ENCODE results near the gene KAT6B. TPM values are rescaled to one million over a fixed set of nuclear protein-coding genes. Genes with fewer than 3 reads are reported as not detected.

KAT6B gene
- polyA plus RNA-seq, 1 donor from 2014 or later: 11.5 TPM

DNA sequence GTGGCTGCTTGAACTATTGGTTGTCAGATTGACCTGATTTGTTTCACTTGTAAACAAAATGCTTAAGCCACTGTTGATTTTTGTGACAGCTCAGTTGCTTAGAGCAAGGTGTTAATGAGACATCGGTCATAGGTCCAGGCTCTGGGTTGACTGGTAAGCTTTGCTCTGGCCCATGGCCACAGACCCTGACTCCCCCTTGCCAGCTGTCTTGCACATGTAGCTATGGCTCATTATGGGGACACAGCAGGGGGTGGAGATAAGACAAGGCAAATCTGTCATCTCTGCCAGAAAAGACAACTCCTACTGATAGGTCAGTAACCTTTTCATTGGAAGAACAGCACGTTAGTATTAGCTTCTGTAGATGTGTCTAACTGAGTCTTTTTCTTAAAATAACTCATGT lies 95.3 kb downstream of the KAT6B start:
- no peak for TF ChIP-seq TAF1 (IDR thresholded peaks at IDR 0.05; ENCODE audit: low read depth)
- TF ChIP-seq, protein P1, sequence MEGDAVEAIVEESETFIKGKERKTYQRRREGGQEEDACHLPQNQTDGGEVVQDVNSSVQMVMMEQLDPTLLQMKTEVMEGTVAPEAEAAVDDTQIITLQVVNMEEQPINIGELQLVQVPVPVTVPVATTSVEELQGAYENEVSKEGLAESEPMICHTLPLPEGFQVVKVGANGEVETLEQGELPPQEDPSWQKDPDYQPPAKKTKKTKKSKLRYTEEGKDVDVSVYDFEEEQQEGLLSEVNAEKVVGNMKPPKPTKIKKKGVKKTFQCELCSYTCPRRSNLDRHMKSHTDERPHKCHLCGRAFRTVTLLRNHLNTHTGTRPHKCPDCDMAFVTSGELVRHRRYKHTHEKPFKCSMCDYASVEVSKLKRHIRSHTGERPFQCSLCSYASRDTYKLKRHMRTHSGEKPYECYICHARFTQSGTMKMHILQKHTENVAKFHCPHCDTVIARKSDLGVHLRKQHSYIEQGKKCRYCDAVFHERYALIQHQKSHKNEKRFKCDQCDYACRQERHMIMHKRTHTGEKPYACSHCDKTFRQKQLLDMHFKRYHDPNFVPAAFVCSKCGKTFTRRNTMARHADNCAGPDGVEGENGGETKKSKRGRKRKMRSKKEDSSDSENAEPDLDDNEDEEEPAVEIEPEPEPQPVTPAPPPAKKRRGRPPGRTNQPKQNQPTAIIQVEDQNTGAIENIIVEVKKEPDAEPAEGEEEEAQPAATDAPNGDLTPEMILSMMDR (IDR thresholded peaks at IDR 0.05; ENCODE audit: poor library complexity, severe bottlenecking): no peak
- no peak for TF ChIP-seq EZH2 (IDR thresholded peaks at IDR 0.05; ENCODE audit: borderline replicate concordance, insufficient read depth, low read length, poor library complexity, severe bottlenecking)
- TF ChIP-seq EP300 (conservative IDR thresholded peaks at IDR 0.05; ENCODE audit: poor library complexity, severe bottlenecking): no peak
- no peak for TF ChIP-seq RAD21 (conservative IDR thresholded peaks at IDR 0.05)
- TF ChIP-seq POLR2AphosphoS5 (IDR thresholded peaks at IDR 0.05): no peak
- TF ChIP-seq SMC3 (conservative IDR thresholded peaks at IDR 0.05; ENCODE audit: poor library complexity): no peak
- TF ChIP-seq, protein P2, sequence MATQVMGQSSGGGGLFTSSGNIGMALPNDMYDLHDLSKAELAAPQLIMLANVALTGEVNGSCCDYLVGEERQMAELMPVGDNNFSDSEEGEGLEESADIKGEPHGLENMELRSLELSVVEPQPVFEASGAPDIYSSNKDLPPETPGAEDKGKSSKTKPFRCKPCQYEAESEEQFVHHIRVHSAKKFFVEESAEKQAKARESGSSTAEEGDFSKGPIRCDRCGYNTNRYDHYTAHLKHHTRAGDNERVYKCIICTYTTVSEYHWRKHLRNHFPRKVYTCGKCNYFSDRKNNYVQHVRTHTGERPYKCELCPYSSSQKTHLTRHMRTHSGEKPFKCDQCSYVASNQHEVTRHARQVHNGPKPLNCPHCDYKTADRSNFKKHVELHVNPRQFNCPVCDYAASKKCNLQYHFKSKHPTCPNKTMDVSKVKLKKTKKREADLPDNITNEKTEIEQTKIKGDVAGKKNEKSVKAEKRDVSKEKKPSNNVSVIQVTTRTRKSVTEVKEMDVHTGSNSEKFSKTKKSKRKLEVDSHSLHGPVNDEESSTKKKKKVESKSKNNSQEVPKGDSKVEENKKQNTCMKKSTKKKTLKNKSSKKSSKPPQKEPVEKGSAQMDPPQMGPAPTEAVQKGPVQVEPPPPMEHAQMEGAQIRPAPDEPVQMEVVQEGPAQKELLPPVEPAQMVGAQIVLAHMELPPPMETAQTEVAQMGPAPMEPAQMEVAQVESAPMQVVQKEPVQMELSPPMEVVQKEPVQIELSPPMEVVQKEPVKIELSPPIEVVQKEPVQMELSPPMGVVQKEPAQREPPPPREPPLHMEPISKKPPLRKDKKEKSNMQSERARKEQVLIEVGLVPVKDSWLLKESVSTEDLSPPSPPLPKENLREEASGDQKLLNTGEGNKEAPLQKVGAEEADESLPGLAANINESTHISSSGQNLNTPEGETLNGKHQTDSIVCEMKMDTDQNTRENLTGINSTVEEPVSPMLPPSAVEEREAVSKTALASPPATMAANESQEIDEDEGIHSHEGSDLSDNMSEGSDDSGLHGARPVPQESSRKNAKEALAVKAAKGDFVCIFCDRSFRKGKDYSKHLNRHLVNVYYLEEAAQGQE (IDR thresholded peaks at IDR 0.05; ENCODE audit: borderline replicate concordance): no peak
- TF ChIP-seq MXI1 (conservative IDR thresholded peaks at IDR 0.05; ENCODE audit: poor library complexity, severe bottlenecking): no peak
- Histone ChIP-seq H3K27me3 (ENCODE audit: insufficient read depth, low read depth, low read length) (no peaks in the 10 kb centered on the region), H3K9ac (ENCODE audit: low read length) (no peak overlapping the region), H3K4me2 (ENCODE audit: low read length) (no peak overlapping the region), H2AFZ (ENCODE audit: low read depth, low read length) (no peak overlapping the region), H3F3A (ENCODE audit: insufficient read depth, low read length, poor library complexity, severe bottlenecking) (no peaks in the 10 kb centered on the region), H3K36me3 (ENCODE audit: insufficient read depth, low read length) (no peaks in the 10 kb centered on the region), H4K20me1 (ENCODE audit: insufficient read depth) (no peaks in the 10 kb centered on the region), H3K9me3 (ENCODE audit: low read length) (no peaks in the 10 kb centered on the region), H3K4me3 (ENCODE audit: low read length) (no peak overlapping the region), H3K9me2 (ENCODE audit: insufficient read depth, low read length) (no peaks in the 10 kb centered on the region), H3K27ac (ENCODE audit: low read length) (no peak overlapping the region), H3K79me2 (replicated peaks; ENCODE audit: insufficient read depth, low read length) (peaks cover 32% of the 10 kb centered on the region)

DNA sequence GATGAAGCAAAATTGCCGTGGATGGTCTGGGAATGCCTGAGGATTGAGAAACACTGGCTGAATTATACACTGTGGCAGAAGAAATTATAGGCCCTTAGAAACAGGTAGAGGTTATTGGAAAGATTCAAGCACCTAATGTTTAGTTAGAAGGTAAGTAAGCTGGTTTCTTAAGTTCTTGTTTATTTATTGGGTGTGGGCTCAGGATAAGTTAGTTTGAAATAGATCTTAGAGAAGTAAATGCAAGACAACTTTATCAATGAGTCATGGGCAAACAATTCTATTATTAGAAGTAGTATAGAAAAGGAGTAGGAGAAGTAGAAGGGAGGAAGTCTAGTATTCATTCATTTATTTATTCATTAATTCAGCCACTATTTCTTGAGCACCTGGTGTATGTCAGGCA lies 96.5 kb downstream of the KAT6B start:
- H3K27ac ChIP-seq (ENCODE audit: low read length): no peak overlapping the region
- H3K27me3 ChIP-seq (ENCODE audit: insufficient read depth, low read depth, low read length): no peaks in the 10 kb centered on the region
- H2AFZ ChIP-seq (ENCODE audit: low read depth, low read length): no peak overlapping the region
- H3K79me2 ChIP-seq (replicated peaks; ENCODE audit: insufficient read depth, low read length): peaks cover 38% of the 10 kb centered on the region
- no peaks in the 10 kb centered on the region for H3K9me2 ChIP-seq (ENCODE audit: insufficient read depth, low read length)
- H3K9me3 ChIP-seq (ENCODE audit: low read length): no peaks in the 10 kb centered on the region
- H3K4me2 ChIP-seq (ENCODE audit: low read length): no peak overlapping the region
- no peaks in the 10 kb centered on the region for H3F3A ChIP-seq (ENCODE audit: insufficient read depth, low read length, poor library complexity, severe bottlenecking)
- no peaks in the 10 kb centered on the region for H3K36me3 ChIP-seq (ENCODE audit: insufficient read depth, low read length)
- H4K20me1 ChIP-seq (ENCODE audit: insufficient read depth): no peaks in the 10 kb centered on the region
- TF ChIP-seq MXI1 (conservative IDR thresholded peaks at IDR 0.05; ENCODE audit: poor library complexity, severe bottlenecking) (no peak), EP300 (conservative IDR thresholded peaks at IDR 0.05; ENCODE audit: poor library complexity, severe bottlenecking) (no peak), TAF1 (IDR thresholded peaks at IDR 0.05; ENCODE audit: low read depth) (no peak), EZH2 (IDR thresholded peaks at IDR 0.05; ENCODE audit: borderline replicate concordance, insufficient read depth, low read length, poor library complexity, severe bottlenecking) (no peak), RAD21 (conservative IDR thresholded peaks at IDR 0.05) (no peak), SMC3 (conservative IDR thresholded peaks at IDR 0.05; ENCODE audit: poor library complexity) (no peak), POLR2AphosphoS5 (IDR thresholded peaks at IDR 0.05) (no peak)
- TF ChIP-seq, protein P1 (IDR thresholded peaks at IDR 0.05; ENCODE audit: poor library complexity, severe bottlenecking): no peak
- TF ChIP-seq, protein P2 (IDR thresholded peaks at IDR 0.05; ENCODE audit: borderline replicate concordance): no peak
- no peak overlapping the region for H3K9ac ChIP-seq (ENCODE audit: low read length)
- H3K4me3 ChIP-seq (ENCODE audit: low read length): no peak overlapping the region
